ENCODE results near the gene DUSP15.

GRCh38 chr20:31841928-31842327 lies 28.4 kb downstream of the DUSP15 start:
- TF ChIP-seq CTCF (IDR thresholded peaks at IDR 0.05) (no peak), EZH2 (IDR thresholded peaks at IDR 0.05) (no peak)

Data from neural progenitor cell (in vitro differentiated cells).